Activated effector memory CD4-positive, alpha-beta T cell treated with anti-CD3 and anti-CD28 coated beads, Interleukin-2, amount 50 U/mL, for 16 hours (primary cell): ENCODE measurements around the gene ACAP3.
A peak's percentile ranks its signal among the peaks of the same experiment; 100 is the strongest.

ENCODE experiments used
- DNase-seq: peaks from one replicate; pipeline ENCODE4 v3.0.0-alpha.2; 2020

Gene ACAP3

GRCh38 chr1:1313500-1314236 is 5.9 kb upstream of the ACAP3 start:
- no peak for DNase-seq

GRCh38 chr1:1312450-1313314 is 5.0 kb upstream of the ACAP3 start:
- no peak for DNase-seq

- no peak for DNase-seq
These were observed 3.7 kb upstream of the ACAP3 start for GRCh38 chr1:1311107-1312104.

GRCh38 chr1:1310476-1311053 is 2.8 kb upstream of the ACAP3 start:
- DNase-seq: no peak

GRCh38 chr1:1310109-1310385 is 2.3 kb upstream of the ACAP3 start:
- DNase-seq: no peak

- DNase-seq: no peak
These were observed 1.8 kb upstream of the ACAP3 start for GRCh38 chr1:1309251-1310108.

GRCh38 chr1:1308756-1309250 is 1.1 kb upstream of the ACAP3 start:
- no peak for DNase-seq

- DNase-seq: peak; percentile 75
These were observed 338 bp downstream of the ACAP3 start for GRCh38 chr1:1307261-1307922.

GRCh38 chr1:1306661-1307260 is 969 bp downstream of the ACAP3 start:
- no peak for DNase-seq

- no peak for DNase-seq
These were observed 1.6 kb downstream of the ACAP3 start for GRCh38 chr1:1306070-1306660.

- peak; percentile 88 for DNase-seq
These were observed 2.2 kb downstream of the ACAP3 start for GRCh38 chr1:1305300-1306069.

- DNase-seq: no peak
These were observed 3.1 kb downstream of the ACAP3 start for GRCh38 chr1:1304331-1305299.

- DNase-seq: no peak
These were observed 4.0 kb downstream of the ACAP3 start for GRCh38 chr1:1303736-1304135.

GRCh38 chr1:1302951-1303509 is 4.7 kb downstream of the ACAP3 start:
- DNase-seq: no peak

- no peak for DNase-seq
These were observed 5.7 kb downstream of the ACAP3 start for GRCh38 chr1:1302006-1302430.

GRCh38 chr1:1300352-1300739 is 7.4 kb downstream of the ACAP3 start:
- DNase-seq: no peak

- no peak for DNase-seq
These were observed 7.9 kb downstream of the ACAP3 start for GRCh38 chr1:1299686-1300351.
